Measurements from ENCODE around the gene HTR4.

The HTR4 gene

GRCh38 chr5:148542812-148543211 is 111.5 kb downstream of the HTR4 start:
- Histone ChIP-seq H3K18ac (ENCODE audit: low read length) (no peak overlapping the region), H4K91ac (ENCODE audit: low read depth, low read length, poor library complexity) (no peak overlapping the region), H2BK5ac (ENCODE audit: low read length) (no peak overlapping the region), H3K14ac (ENCODE audit: low read length) (no peak overlapping the region), H2AFZ (ENCODE audit: low read length) (no peak overlapping the region), H3K4me1 (ENCODE audit: control insufficient read depth in 2 of 2, insufficient read depth in 1 of 2, low read depth in 1 of 2, low read length in 2 of 2) (no peaks in the 10 kb centered on the region), H3K27ac (replicated peaks; ENCODE audit: low read length) (no peak overlapping the region), H2BK12ac (ENCODE audit: low read length) (no peak overlapping the region), H3K36me3 (replicated peaks in 1 of 2; ENCODE audit: control insufficient read depth in 2 of 2, insufficient read depth in 2 of 2, low read length in 2 of 2) (no peaks in the 10 kb centered on the region), H2BK120ac (ENCODE audit: low read depth, low read length) (no peak overlapping the region), H3K9me3 (replicated peaks in 1 of 2; ENCODE audit: control insufficient read depth in 2 of 2, insufficient read depth in 1 of 2, low read depth in 1 of 2, low read length in 2 of 2) (no peaks in the 10 kb centered on the region), H3K23ac (ENCODE audit: low read depth, low read length, poor library complexity) (no peak overlapping the region), H3K4me3 (ENCODE audit: low read length in 2 of 2) (no peak overlapping the region), H3K79me1 (ENCODE audit: low read depth, low read length) (no peaks in the 10 kb centered on the region), H3K4ac (ENCODE audit: low read length) (no peak overlapping the region), H3K27me3 (ENCODE audit: control insufficient read depth in 3 of 3, insufficient read depth in 3 of 3, low read depth in 1 of 3, low read length in 3 of 3) (no peaks in the 10 kb centered on the region), H3K9ac (ENCODE audit: low read depth, low read length, poor library complexity) (no peak overlapping the region), H2AK5ac (ENCODE audit: low read depth, low read length) (no peak overlapping the region), H4K8ac (ENCODE audit: low read depth, low read length) (no peak overlapping the region), H2BK15ac (ENCODE audit: low read length) (no peak overlapping the region), H3K4me2 (ENCODE audit: insufficient read depth, low read length, poor library complexity, severe bottlenecking) (no peak overlapping the region)
- no CpG with 5 or more reads among the region's 1 CpG for WGBS, 2 donors (ENCODE audit: extremely low coverage in 2 of 2, insufficient read length in 2 of 2, insufficient replicate concordance in 1 of 2)
- no peak for DNase-seq (ENCODE audit: low spot score)

- no peak overlapping the region for H3K18ac ChIP-seq (ENCODE audit: low read length)
- H3K4me3 ChIP-seq (ENCODE audit: low read length in 2 of 2), result no peak overlapping the region
- H2BK120ac ChIP-seq (ENCODE audit: low read depth, low read length), result no peak overlapping the region
- no peak overlapping the region for H3K23ac ChIP-seq (ENCODE audit: low read depth, low read length, poor library complexity)
- H2BK5ac ChIP-seq (ENCODE audit: low read length), result no peak overlapping the region
- H3K27ac ChIP-seq (replicated peaks; ENCODE audit: low read length), result no peak overlapping the region
- no peak overlapping the region for H3K14ac ChIP-seq (ENCODE audit: low read length)
- no peak overlapping the region for H2BK12ac ChIP-seq (ENCODE audit: low read length)
- whole genome bisulfite sequencing, 2 donors (ENCODE audit: extremely low coverage in 2 of 2, insufficient read length in 2 of 2, insufficient replicate concordance in 1 of 2), result no CpG with 5 or more reads among the region's 6 CpGs
- DNase-seq (ENCODE audit: low spot score), result no peak
- H3K36me3 ChIP-seq (replicated peaks in 1 of 2; ENCODE audit: control insufficient read depth in 2 of 2, insufficient read depth in 2 of 2, low read length in 2 of 2), result no peaks in the 10 kb centered on the region
- H2AK5ac ChIP-seq (ENCODE audit: low read depth, low read length), result no peak overlapping the region
- H2BK15ac ChIP-seq (ENCODE audit: low read length), result no peak overlapping the region
- no peak overlapping the region for H3K4me2 ChIP-seq (ENCODE audit: insufficient read depth, low read length, poor library complexity, severe bottlenecking)
- no peaks in the 10 kb centered on the region for H3K27me3 ChIP-seq (ENCODE audit: control insufficient read depth in 3 of 3, insufficient read depth in 3 of 3, low read depth in 1 of 3, low read length in 3 of 3)
- H3K4ac ChIP-seq (ENCODE audit: low read length), result no peak overlapping the region
- H4K91ac ChIP-seq (ENCODE audit: low read depth, low read length, poor library complexity), result no peak overlapping the region
- no peaks in the 10 kb centered on the region for H3K79me1 ChIP-seq (ENCODE audit: low read depth, low read length)
- no peaks in the 10 kb centered on the region for H3K4me1 ChIP-seq (ENCODE audit: control insufficient read depth in 2 of 2, insufficient read depth in 1 of 2, low read depth in 1 of 2, low read length in 2 of 2)
- no peaks in the 10 kb centered on the region for H3K9me3 ChIP-seq (replicated peaks in 1 of 2; ENCODE audit: control insufficient read depth in 2 of 2, insufficient read depth in 1 of 2, low read depth in 1 of 2, low read length in 2 of 2)
- no peak overlapping the region for H4K8ac ChIP-seq (ENCODE audit: low read depth, low read length)
- no peak overlapping the region for H3K9ac ChIP-seq (ENCODE audit: low read depth, low read length, poor library complexity)
- H2AFZ ChIP-seq (ENCODE audit: low read length), result no peak overlapping the region
Observed at GRCh38 chr5:148541054-148541835, 113.1 kb downstream of the HTR4 start.

DNA sequence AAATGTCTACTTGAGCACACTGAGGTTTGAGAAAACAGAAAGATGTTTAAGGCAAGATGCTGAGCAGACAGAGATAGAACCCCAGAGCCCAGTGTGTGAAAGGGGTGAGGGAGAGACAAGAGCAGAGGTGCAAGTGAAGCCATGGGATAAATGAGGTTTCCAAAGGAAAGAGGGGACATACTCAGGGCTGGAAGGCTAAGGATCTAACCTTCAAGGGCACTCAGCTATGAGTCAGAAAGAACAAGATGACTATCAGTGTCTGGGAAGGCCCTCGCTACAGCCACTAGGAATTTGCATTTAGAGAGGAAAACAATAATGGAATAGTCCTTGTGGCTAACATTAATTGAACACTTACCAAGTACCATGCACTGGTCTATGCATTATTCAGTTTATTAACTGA is 113.7 kb downstream of the HTR4 start:
- no peak overlapping the region for H3K4ac ChIP-seq (ENCODE audit: low read length)
- H3K9me3 ChIP-seq (replicated peaks in 1 of 2; ENCODE audit: control insufficient read depth in 2 of 2, insufficient read depth in 1 of 2, low read depth in 1 of 2, low read length in 2 of 2), result no peaks in the 10 kb centered on the region
- no peak overlapping the region for H2BK15ac ChIP-seq (ENCODE audit: low read length)
- no peak overlapping the region for H3K23ac ChIP-seq (ENCODE audit: low read depth, low read length, poor library complexity)
- WGBS, 2 donors (ENCODE audit: extremely low coverage in 2 of 2, insufficient read length in 2 of 2, insufficient replicate concordance in 1 of 2), result no CpG with 5 or more reads among the region's 1 CpG
- H4K8ac ChIP-seq (ENCODE audit: low read depth, low read length), result no peak overlapping the region
- H2BK12ac ChIP-seq (ENCODE audit: low read length), result no peak overlapping the region
- no peak overlapping the region for H3K4me2 ChIP-seq (ENCODE audit: insufficient read depth, low read length, poor library complexity, severe bottlenecking)
- no peak overlapping the region for H2BK120ac ChIP-seq (ENCODE audit: low read depth, low read length)
- no peak overlapping the region for H4K91ac ChIP-seq (ENCODE audit: low read depth, low read length, poor library complexity)
- no peak overlapping the region for H3K4me3 ChIP-seq (ENCODE audit: low read length in 2 of 2)
- no peaks in the 10 kb centered on the region for H3K27me3 ChIP-seq (ENCODE audit: control insufficient read depth in 3 of 3, insufficient read depth in 3 of 3, low read depth in 1 of 3, low read length in 3 of 3)
- H3K36me3 ChIP-seq (replicated peaks in 1 of 2; ENCODE audit: control insufficient read depth in 2 of 2, insufficient read depth in 2 of 2, low read length in 2 of 2), result no peaks in the 10 kb centered on the region
- H3K18ac ChIP-seq (ENCODE audit: low read length), result no peak overlapping the region
- H2AK5ac ChIP-seq (ENCODE audit: low read depth, low read length), result no peak overlapping the region
- no peak overlapping the region for H3K14ac ChIP-seq (ENCODE audit: low read length)
- DNase-seq (ENCODE audit: low spot score), result no peak
- no peak overlapping the region for H3K9ac ChIP-seq (ENCODE audit: low read depth, low read length, poor library complexity)
- no peaks in the 10 kb centered on the region for H3K79me1 ChIP-seq (ENCODE audit: low read depth, low read length)
- no peaks in the 10 kb centered on the region for H3K4me1 ChIP-seq (ENCODE audit: control insufficient read depth in 2 of 2, insufficient read depth in 1 of 2, low read depth in 1 of 2, low read length in 2 of 2)
- H2AFZ ChIP-seq (ENCODE audit: low read length), result no peak overlapping the region
- H3K27ac ChIP-seq (replicated peaks; ENCODE audit: low read length), result no peak overlapping the region
- no peak overlapping the region for H2BK5ac ChIP-seq (ENCODE audit: low read length)

GRCh38 chr5:148539851-148540250 is 114.5 kb downstream of the HTR4 start:
- H3K27ac ChIP-seq (replicated peaks; ENCODE audit: low read length), result no peak overlapping the region
- no peak overlapping the region for H4K8ac ChIP-seq (ENCODE audit: low read depth, low read length)
- H2BK15ac ChIP-seq (ENCODE audit: low read length), result no peak overlapping the region
- H3K9ac ChIP-seq (ENCODE audit: low read depth, low read length, poor library complexity), result no peak overlapping the region
- no peaks in the 10 kb centered on the region for H3K79me1 ChIP-seq (ENCODE audit: low read depth, low read length)
- WGBS, 2 donors (ENCODE audit: extremely low coverage in 2 of 2, insufficient read length in 2 of 2, insufficient replicate concordance in 1 of 2), result no CpG with 5 or more reads among the region's 6 CpGs
- H3K4me3 ChIP-seq (ENCODE audit: low read length in 2 of 2), result no peak overlapping the region
- H3K36me3 ChIP-seq (replicated peaks in 1 of 2; ENCODE audit: control insufficient read depth in 2 of 2, insufficient read depth in 2 of 2, low read length in 2 of 2), result no peaks in the 10 kb centered on the region
- H4K91ac ChIP-seq (ENCODE audit: low read depth, low read length, poor library complexity), result no peak overlapping the region
- no peaks in the 10 kb centered on the region for H3K27me3 ChIP-seq (ENCODE audit: control insufficient read depth in 3 of 3, insufficient read depth in 3 of 3, low read depth in 1 of 3, low read length in 3 of 3)
- H2AK5ac ChIP-seq (ENCODE audit: low read depth, low read length), result no peak overlapping the region
- H3K14ac ChIP-seq (ENCODE audit: low read length), result no peak overlapping the region
- DNase-seq (ENCODE audit: low spot score), result no peak
- no peak overlapping the region for H2BK5ac ChIP-seq (ENCODE audit: low read length)
- no peak overlapping the region for H2AFZ ChIP-seq (ENCODE audit: low read length)
- no peak overlapping the region for H3K23ac ChIP-seq (ENCODE audit: low read depth, low read length, poor library complexity)
- no peak overlapping the region for H2BK120ac ChIP-seq (ENCODE audit: low read depth, low read length)
- no peak overlapping the region for H3K18ac ChIP-seq (ENCODE audit: low read length)
- no peaks in the 10 kb centered on the region for H3K9me3 ChIP-seq (replicated peaks in 1 of 2; ENCODE audit: control insufficient read depth in 2 of 2, insufficient read depth in 1 of 2, low read depth in 1 of 2, low read length in 2 of 2)
- H2BK12ac ChIP-seq (ENCODE audit: low read length), result no peak overlapping the region
- no peak overlapping the region for H3K4ac ChIP-seq (ENCODE audit: low read length)
- no peaks in the 10 kb centered on the region for H3K4me1 ChIP-seq (ENCODE audit: control insufficient read depth in 2 of 2, insufficient read depth in 1 of 2, low read depth in 1 of 2, low read length in 2 of 2)
- no peak overlapping the region for H3K4me2 ChIP-seq (ENCODE audit: insufficient read depth, low read length, poor library complexity, severe bottlenecking)
